ENCODE results near the gene YIPF2.

GRCh38 chr19:10872546-10873107, 55.8 kb downstream of the YIPF2 start:
- no peak for TF ChIP-seq CTCF (IDR thresholded peaks at IDR 0.05; ENCODE audit: low read depth, low read length)
- no peak for TF ChIP-seq EZH2phosphoT487 (IDR thresholded peaks at IDR 0.05; ENCODE audit: low read depth)

All from OCI-LY3 (cell line).